Activated T-helper 1 cell treated with Interleukin-2 at 50 U/mL for 16 hours (primary cell): ENCODE measurements around the gene DSCAML1.
"Not testable (repeated sequence)": the region's sequence is repeated elsewhere in the genome, so short reads cannot be mapped to it uniquely, and the experiment has no call there.

Source experiments
- DNase-seq: peaks from one replicate; pipeline ENCODE4 v3.0.0-alpha.2; 2020; ENCODE audit warnings: low read depth

The DSCAML1 gene

DNA sequence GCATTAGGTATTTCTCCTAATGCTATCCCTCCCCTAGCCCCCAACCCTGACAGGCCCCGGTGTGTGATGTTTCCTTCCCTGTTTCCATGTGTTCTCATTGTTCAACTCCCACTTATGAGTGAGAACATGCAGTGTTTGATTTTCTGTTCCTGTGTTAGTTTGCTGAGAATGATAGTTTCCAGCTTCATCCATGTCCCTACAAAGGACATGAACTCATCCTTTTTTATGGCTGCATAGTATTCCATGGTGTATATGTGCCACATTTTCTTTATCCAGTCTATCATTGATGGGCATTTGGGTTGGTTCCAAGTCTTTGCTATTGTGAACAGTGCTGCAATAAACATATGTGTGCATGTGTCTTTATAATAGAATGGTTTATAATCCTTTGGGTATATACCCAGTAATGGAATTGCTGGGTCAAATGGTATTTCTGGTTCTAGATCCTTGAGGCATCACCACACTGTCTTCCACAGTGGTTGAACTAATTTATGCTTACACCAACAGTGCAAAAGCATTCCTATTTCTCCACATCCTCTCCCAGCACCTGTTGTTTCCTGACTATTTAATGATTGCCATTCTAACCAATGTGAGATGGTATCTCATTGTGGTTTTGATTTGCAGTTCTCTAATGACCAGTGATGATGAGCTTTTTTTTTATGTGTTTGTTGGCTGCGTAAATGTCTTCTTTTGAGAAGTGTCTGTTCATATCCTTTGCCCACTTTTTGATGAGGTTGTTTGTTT is 397.7 kb downstream of the DSCAML1 start:
- not testable (repeated sequence) for DNase-seq

DNA sequence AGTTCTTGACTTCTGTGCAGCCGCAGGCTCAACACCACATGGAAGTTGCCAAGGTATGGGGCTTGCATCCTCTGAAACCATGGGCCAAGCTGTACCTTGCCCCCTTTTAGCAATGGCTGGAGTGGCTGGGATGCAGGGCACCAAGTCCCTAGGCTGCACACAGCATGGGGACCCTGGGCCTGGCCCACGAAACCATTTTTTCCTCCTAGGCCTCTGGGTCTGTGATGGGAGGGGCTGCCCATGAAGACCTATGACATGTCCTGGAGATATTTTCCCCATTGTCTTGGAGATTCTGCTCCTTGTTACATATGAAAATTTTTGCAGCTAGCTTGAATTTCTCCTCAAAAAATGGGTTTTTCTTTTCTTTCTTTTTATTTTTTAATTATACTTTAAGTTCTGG is 398.4 kb downstream of the DSCAML1 start:
- DNase-seq, result not testable (repeated sequence)

DNA sequence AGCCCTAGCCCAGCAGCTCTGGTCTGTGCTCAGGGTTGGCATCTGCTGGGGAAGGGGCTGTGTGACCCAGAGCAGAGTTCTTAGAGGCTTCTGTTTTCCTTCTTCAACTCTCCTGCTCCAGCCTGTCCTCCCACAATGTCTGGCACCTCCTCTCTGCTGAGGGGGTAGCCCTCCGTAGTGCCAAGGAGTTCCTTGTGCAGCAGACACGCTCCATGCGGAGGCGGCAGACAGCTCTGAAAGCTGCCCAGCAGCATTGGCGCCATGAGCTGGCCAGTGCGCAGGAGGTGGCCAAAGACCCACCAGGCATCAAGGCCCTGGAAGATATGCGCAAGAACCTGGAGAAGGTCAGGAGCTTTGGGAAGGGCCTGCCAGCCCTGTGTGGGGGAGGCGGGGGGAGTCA is 400.0 kb downstream of the DSCAML1 start:
- no peak for DNase-seq

GRCh38 chr11:117395476-117395875 is 401.5 kb downstream of the DSCAML1 start:
- no peak for DNase-seq

- no peak for DNase-seq
These were observed 402.6 kb downstream of the DSCAML1 start for GRCh38 chr11:117394221-117394925.

- no peak for DNase-seq
These were observed 404.0 kb downstream of the DSCAML1 start for GRCh38 chr11:117392979-117393378.

GRCh38 chr11:117392001-117392690 is 404.9 kb downstream of the DSCAML1 start:
- DNase-seq, result no peak

GRCh38 chr11:117391181-117391580 is 405.8 kb downstream of the DSCAML1 start:
- no peak for DNase-seq

- no peak for DNase-seq
These were observed 406.3 kb downstream of the DSCAML1 start for GRCh38 chr11:117390743-117391142.

DNA sequence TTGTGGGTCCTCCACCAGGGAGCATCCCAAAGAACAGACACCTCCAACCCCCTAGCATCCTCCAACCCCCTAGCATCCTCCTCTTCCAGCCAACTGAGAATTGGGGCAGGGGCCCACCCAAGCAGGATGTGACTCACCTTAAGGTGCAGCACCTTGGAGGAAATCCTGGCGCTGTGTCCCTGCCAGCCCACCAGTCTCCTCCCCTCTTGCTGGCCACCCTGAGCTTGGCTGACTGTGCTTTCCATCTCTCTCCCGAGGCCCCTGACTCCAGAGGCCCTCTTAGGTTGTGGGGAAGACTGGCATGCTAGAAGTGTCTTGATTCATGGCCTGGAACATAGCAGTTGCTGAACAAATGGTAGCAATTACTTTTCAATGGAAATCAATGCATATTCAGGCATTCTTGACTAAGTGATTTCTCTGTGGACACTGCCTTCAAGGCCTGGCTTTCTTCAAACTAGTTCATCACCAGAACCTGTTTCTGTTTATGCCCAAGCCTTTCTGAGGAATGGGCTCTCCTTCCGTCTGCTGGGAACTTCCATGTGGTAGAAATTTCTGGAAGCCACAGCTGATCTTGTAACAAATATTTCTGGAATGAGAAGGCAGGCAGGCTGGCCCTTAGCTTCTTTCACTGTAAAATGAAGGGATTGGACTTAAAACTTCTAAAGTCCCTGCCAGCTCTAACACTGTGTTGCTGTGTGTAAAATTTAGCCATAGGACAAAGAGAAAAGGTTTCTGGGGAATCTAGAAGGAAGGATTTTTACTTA is 408.8 kb downstream of the DSCAML1 start:
- no peak for DNase-seq

DNA sequence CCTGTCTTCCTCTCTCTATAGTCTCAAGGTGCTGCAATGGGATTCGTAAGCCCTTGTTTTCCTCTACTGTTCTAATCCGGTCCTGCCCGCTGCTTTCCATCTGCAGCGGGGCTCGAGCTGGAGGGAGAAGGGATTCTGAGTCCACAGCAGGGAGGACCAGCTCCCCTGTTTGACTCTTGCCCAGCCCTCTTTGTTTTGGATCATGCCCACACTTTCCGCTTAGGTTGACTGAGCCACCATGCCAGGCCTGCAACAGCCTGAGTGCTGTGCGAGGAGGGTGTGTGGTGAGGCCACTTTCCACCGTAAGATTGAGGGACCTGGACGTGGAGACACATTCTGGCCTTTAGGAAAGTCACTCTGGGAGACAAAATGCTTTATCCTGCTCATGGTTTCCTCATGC is 411.1 kb downstream of the DSCAML1 start:
- no peak for DNase-seq

DNA sequence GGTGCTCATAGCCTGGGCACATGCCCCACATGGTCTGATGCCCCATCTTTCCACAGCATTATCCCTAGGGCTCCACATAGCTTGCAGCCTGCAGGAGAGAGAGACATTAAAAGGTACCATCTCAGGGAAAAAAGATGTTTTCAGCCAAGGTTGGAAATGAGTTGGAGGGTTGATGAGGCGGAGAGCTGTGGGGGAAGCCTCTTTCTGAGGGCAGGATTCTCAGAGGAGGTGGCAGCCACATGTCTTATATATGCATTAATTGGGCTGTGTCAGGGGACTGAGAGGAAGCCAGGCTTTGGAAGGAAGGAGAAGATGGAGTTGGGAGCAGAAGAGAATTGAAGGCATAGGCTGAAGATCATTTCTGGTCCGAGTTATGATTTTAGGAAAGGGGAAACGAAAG is 411.5 kb downstream of the DSCAML1 start:
- DNase-seq, result no peak

GRCh38 chr11:117384045-117384444 is 413.0 kb downstream of the DSCAML1 start:
- no peak for DNase-seq

- no peak for DNase-seq
These were observed 414.3 kb downstream of the DSCAML1 start for GRCh38 chr11:117382746-117383145.

DNA sequence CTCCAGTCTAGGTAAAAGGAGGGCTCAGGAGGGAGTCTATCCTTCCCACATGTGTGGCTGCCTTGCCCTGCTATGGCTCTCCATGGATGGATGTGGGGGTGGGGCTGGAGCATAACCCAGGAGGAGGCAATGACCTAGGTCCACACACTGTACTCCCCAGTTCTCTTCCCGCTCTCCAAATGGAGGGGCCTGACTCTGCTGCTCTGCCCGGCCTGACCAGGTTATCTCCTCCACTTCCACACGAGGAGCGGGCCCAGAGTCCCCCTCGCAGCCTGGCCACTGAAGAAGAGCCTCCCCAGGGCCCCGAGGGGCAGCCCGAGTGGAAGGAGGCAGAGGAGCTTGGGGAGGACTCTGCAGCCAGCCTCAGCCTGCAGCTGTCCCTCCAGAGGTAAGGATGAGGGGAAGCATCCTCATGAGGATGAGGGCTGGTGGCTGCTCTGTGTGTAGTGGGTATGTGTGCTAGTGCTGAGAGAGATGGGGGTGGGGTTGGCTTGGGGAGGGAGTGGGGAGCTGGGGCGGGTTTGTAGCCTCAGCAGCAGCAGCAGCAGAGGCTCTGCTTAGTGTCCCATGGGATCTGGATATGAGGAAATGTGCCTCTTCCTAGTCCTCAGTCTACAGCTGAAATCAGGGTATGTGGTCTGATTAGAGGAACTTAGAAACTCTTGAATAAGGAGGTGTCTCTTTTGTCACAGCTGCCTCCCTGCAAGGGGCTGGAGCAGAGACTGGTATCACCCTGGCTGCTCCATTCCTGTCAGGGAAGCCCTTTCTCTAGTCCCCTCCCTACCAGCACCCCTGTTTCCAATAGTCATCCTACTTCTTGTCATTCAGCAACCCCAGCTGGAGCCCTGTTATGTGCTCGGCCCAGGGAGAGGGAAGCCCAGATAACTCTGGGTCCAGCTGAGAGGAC is 415.3 kb downstream of the DSCAML1 start:
- no peak for DNase-seq

- DNase-seq, result no peak
These were observed 416.3 kb downstream of the DSCAML1 start for GRCh38 chr11:117380676-117381075.

DNA sequence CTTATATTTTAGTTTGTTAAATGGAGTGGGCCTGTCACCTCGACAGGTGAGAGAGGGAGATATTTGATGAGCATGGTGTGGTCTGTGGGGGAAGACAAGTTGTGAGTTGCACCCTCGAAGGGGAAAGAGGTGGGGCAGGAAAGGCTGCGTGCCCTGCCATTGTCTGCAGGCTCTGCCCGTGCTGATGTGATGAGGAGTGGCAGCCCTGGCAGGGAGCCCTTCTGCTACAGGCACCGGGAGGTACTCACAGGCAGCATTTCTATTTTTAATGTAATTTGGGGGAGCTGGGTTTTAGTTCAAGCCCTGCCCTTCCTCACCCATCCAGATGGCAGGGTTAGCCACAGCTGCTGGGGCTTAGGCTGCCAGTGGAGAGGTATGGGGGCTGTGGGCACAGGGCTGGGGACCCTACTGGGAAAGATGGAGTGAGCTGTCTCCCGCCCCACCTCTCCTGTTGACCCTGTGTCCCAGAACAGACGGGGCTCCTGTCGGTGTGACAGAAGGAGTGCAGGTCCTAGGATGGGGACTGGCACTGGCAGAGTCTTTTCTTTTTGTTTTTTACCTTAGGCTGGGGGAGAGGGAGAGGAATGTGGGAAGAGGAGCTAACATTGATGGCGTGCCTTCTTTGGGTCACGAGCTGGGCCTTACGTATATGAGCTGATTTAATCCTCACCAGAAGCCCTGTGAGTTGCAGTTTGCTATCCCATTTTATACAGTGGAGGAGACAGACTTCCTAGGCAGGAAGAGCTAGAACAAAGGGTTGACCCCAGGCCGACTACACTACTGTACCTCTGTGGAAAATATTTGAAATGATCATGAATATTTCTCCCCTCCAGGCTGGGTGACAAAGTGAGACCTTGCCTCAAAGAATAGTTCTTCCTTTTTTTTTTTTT is 417.8 kb downstream of the DSCAML1 start:
- DNase-seq, result no peak
